NCI-H2029 treated with DMSO at 0.1 percent for 48 hours (cell line): ENCODE measurements around the gene RWDD1.
"Not testable (repeated sequence)": the region's sequence is repeated elsewhere in the genome, so short reads cannot be mapped to it uniquely, and the experiment has no call there.

Experiments used
- DNase-seq: peaks from one replicate; lab custom pipeline; 2025; lab: John Stamatoyannopoulos, UW

The RWDD1 gene

DNA sequence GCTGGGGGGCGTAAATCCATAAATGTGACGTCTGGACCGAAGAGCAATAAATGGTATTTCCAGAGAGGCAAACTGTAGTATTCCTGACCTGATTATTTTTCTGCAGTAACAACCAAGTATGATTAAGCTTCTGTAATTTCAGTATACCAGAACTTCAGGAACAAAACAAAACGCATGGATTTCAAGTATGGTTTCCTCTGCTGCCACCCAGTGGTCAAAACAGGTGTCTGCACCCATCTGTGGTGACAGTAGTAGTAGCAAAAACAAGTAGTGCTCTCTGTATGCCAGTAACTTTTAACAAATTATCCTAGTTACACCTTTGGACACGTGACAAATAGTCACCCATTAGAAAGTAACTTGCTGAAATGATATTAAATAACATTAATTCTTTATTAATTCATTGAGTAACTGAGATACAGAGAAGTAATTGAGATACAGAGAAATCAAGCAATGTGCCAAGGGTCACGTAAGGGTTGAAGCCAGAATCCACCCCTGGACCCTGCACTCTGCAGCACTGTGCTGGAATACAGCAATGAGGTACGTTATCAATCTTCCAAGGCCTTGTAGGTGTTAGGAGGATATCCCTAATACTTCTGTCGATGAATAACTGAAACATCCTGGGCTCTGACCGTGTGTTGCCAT is 9.8 kb upstream of the RWDD1 start:
- peak; percentile 100 for DNase-seq

DNA sequence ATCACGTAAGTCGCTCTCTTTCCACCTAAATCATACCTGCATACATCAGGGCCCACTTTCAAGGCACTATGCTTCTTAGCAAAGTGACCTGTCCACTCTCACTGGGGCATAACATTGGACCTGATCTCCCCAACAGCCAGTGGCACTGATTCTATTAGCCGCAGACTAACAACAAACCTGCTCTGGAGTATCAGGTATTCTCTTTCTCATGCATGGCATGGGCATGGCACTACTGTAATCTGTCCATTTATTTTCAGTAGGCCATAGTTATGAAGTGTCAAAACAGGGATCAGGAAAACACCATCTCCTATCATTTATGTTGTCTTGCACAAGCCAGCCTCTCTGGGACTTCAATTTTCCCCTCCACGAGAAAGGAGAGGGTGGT is 9.3 kb upstream of the RWDD1 start:
- no peak for DNase-seq

DNA sequence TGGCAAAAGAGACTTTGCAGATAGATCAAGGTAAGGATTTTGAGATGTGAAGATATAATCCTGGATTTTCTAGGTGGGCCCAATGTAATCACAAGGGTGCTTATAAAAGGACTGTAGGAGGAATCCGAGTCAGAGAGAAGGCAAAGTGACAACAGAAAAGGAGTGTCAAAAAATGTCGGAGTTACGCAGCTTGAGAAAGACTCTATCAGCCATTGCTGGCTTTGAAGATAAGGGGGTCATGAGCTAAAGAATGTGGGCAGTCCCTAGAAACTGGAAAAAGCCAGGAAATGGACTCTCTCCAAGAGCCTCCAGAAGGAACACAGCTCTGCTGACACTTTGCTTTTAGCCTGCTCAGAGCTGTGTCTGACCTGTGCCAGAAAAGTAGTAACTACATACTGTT is 8.7 kb upstream of the RWDD1 start:
- DNase-seq: no peak

DNA sequence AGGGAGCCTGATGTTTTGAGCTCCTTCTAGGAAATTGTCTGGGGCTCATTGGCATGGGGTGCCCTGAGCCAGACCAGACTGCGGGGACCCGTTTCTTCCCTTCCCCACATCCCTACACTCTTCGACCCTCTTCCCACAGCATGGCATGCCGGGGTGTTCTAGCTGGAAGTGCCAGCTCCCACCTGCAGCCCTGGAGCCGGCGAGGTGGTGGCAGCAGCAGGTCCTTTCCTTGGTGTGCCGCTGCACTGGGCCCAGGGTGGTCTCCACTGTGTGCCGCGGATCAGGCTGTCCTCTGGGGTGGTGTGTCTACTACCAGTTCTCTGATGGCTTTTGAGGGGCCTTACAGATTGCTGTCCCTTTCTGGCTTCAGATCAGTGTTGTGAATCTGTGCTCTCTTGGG is 7.5 kb upstream of the RWDD1 start:
- DNase-seq: no peak

DNA sequence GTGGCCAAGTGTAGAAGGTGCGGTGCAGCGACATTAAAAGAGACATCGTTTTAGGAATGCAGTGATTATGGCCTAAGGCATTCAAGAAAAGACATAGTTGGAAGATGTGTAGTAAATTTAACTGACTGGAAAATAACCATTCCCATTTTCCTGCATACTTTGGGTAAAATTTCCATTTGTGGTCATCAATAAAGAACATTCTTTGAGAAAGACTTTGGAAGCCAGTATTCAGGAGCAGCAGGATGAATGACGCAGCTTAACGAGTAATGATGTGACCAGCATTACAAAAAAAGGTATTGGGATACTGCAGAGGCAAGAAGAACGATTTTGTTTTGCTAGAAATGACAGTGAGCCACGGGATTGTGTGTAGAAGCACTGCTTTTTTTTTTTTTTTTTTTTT is 7.0 kb upstream of the RWDD1 start:
- no peak for DNase-seq

DNA sequence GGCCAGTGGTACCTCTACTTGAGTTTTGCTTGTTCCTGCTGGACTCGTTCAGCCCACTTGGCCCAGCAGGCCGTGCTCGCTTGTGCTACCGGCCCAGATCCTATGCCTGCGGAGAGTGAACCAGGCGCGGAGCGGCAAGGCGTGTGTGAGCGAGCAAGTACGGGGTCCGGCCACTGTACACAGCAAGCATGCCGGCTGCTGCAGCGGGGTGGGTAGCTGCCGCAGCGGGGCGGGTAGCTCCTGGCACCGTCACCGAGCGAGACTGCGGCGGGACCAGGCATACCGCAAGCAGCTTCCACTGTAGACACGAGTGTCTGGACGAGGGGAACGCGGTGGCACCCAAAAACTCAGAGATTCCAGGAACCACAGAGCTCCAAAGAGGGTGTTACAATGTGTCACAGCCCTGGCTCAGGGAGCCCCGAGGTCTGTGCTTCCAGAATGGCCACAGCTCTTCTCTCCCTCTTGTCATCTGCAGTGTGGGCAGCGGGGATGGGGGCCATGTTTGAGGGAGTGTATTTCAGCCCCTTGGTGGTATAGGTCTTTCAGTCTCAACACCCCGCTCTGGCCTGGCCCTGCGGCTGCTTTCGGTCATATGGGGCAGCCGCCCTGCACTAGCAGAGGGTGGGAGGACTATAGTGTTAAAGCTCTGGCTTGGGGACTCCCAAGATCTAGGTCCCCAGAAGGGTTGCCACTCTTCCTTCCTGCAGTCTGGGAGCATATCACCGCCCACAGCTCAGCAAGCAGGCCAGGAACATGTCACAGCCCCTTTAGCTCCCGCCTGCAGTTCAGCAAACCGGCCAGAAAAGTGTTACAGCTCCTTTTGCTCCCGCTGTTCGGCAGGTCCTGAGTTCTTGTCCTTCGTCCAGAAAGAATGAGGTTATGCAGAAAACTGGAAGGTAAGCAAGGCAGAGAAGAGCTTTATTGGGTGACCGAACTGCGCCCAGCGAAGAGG is 6.1 kb upstream of the RWDD1 start:
- no peak for DNase-seq

DNA sequence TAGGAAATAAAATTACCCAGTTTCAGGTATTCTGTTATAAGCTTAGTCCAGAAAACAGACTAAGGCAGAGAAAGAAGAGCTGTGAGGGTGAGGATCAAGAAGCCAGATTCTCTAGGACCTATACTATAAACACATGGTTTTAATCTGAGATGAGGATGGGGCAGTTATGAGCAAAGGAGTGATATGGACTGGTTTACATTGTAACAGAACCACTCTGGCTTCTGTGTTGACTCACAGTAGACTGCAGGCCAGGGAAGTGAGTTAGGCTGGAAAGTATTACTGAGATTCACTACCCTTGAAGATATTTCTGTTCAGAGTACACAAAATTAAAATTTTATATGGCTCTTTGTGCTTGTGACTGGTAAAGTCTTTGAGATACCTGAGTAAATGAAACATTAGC is 3.2 kb upstream of the RWDD1 start:
- no peak for DNase-seq

DNA sequence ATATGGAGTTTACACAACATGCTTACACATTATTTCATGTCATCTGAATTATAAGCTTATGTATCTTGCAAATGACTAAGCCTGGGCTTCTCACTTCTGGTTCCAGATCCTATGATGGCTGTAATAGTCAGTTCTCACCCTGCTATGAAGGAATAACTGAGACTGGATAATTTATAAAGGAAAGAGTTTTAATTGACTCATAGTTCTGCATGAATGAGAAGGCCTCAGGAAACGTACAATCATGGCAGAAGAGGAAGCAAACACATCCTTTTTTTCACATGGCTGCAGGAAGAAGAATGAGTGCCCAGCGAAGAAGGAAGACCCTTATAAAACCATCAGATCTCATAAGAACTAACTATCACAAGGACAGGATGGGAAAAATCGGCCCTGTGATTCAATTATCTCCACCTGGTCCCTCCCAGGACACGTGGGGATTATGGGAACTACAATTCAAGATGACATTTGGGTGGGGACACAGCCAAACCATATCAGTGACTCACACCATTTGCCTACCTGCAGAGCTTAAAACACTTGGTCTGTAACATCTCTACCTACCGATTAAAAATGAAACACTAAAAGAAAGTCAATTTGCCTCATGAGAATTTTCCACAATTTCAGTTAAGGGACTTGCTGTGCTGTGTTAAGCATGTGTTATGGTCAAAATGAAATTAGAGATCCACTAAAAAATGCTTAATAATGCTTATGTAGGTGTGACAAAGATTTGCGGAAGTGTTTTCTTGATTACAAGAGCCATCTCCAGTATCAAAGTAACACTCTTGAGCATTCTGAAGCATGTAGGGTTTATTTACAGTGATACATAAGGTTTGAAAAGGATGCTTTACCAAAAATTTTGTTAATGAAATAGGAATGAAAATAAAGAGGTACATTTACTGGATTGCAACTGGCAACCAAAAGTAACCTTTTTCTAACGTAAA is 2.2 kb upstream of the RWDD1 start:
- no peak for DNase-seq

DNA sequence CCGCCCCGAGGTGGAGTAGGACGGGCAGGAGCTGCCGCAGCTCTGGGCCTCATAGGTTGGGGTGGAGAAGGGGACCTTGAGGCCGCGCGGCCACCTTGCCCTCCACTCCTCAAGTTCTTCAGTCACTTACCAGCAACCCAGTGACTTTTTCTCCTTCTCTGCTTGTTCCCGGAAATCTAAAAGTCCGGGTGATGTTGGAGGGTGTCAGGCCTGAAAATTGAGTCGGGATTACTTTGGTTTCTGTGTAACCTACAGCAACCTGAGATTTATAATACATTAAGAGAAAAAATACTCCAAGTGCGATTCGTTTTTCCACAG is 338 bp downstream of the RWDD1 start:
- no peak for DNase-seq

DNA sequence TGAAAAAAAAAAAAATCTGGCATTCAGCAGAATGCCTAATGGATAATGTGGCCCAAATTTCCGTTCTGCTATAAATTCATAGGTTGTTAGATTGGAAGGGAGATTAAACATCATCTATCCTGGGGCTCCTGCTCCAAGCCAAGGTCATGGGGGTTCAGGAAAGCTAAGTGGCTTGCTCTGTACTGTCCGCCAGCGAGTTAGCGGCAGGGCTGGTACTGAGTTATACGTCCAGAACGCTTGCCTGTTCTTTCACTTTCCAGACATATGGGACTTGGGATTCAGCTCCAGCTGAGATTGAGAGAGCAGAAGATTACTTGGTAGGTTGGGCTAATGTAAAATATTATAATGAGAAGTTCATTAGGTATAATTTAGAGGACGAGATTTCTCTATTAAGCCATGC is 858 bp downstream of the RWDD1 start:
- DNase-seq: peak; percentile 98

DNA sequence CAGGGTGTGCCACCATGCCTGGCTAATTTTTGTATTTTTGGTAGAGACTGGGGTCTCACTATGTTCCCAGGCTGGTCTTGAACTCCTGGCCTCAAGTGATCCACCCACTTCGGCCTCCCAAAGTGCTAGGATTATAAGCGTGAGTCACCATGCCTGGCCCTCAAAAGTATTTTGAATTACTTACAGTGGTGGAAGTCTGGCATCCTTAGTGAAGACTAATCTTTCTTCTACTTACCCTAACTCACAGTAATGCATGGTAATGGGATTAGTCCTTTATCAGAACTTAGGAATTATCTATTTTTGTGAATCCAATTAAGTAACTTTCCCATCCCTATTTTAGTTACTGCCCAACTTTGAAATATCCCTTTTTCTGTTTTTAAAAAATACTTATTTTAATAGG is 3.9 kb downstream of the RWDD1 start:
- no peak for DNase-seq

DNA sequence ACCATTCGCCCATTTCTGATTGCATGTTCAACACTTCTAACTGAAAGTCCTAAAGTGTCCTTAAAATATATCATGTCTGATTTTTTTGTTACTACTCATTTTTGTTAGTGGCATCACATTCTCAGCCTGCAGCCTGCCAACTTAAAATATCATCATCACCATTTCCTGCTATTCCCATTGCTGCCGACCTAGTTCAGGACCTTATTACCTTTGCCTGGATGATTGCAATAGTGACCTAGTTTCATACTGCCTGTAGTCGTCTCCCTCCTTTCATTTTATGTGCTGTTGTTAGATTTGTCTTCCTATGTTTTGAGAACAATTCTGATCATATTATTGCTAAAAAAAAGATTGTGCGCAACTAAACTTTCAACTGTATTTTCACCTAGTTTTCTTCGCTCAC is 6.2 kb downstream of the RWDD1 start:
- no peak for DNase-seq

DNA sequence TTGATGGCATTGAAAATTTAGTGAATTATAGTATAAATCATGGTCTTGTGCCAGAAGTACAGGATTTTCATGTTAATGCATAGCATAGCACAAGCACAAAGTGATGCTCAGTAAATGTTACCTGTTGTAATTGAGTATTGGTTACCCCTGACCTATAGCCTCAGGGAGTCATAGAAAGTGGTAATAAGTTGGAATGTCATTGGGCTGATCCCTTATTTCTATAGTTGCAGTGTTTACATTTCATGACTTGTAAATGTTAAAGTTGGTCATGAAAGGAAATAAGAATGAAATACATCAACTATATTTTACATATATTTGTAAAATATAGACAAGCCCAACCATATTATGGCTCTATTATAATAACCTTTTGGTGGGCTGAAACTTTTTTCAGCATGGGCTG is 7.0 kb downstream of the RWDD1 start:
- no peak for DNase-seq

DNA sequence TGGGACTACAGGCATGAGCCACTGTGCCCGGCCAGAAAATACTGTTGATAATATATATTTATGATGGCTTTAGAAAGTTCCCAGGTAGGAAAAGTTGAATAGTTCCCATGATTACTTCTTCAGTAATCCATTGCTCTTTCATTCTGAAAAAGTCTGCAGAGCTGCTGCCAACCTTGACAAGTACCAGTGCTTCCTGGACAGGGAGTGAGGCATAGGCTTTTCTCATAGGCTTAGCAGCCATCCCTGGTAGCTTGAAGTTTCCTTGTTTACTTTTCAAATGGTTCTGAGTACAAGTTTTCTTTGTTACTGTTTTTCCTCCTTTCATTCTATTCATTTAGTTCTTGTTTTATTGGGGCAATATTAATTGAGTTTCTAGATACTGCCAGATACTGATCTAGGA is 7.8 kb downstream of the RWDD1 start:
- DNase-seq: no peak

DNA sequence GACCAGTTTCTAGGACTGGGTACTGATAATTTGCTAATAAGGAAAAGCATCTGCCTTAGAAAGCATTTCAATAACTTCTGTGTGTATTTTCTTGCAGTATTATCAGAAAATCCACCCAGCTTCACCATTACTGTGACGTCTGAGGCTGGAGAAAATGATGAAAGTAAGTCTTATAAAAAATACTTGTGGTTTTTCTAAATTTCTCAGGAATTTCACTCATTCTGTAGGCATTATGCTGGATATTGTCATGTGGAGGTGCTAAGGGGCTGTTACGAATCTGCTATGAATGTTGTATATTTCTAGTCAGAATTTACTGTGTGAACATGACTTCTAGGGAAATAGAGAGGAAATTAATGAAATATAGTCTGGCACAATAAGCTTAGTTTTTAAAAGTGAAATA is 8.9 kb downstream of the RWDD1 start:
- DNase-seq: no peak

DNA sequence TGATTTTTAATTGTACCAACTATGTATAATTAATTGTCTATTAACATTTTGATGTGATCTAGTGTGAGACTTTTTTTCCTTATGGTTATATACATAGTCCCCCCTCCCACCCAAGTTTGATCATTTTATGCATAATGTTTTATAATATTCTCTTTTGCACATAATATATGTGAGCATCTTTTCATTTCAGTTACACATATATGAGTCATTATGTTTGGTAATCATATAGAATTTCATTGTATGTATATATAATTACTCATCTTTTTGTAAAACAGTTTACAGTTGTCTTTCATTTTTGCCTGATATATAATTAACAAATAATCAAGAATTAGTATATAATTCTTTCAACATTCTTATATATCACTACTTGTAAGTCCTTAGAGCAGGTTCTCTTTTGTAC is 15.0 kb downstream of the RWDD1 start:
- no peak for DNase-seq

DNA sequence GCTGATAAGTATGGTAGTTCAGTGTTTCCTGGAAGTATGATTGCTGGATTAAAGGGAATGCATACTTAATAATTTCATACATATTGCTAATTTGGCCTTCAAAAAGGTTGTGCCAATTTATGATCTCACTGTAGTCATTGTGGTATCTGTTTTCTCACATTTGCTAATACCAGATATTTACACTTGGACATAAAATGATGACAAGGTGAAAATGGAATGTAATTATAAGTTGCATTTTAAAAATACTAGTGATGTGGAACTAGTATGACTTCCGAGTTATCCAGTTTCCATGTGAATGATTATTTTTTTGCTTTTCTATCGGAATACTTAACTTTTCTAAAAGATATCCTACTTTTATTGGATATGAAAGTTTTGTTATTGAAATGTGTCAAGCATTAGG is 15.4 kb downstream of the RWDD1 start:
- no peak for DNase-seq

DNA sequence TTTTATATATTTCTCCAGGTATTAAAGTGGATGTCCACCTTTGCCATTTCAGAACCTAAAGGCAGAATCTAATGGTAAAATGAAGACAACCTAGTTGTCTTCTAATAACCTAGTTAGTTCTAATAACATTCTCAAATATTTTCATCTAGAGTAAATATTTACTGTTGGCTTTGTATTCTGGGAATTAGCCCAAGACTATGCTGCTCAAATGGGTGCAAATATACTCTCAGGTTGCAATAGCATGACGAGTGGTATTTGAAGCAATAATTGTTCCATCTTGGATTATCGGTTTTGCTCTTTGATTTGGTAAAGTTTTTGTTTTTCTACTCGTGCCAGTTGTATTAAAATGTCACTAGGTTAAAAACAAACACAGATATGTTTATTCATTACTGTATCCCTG is 23.9 kb downstream of the RWDD1 start:
- DNase-seq: peak; percentile 91

DNA sequence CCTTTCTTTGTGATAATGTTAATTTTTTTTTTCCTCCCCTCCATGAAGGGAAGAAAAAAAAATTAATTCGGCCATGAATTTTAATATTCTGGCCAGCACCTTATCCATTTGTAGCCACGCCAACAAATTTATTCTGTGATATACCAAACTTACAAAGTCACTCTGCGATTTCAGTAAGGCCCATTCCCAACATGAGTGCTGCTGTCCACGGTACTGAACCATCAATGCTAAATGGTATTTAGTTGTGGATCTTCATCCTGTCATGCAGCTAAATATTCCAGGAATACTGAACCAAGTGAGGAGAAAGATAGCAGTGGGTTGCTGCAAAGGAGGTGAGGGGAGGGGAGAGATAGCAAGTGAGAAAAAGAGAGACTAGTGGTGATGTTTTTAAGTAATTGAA is 25.5 kb downstream of the RWDD1 start:
- no peak for DNase-seq

DNA sequence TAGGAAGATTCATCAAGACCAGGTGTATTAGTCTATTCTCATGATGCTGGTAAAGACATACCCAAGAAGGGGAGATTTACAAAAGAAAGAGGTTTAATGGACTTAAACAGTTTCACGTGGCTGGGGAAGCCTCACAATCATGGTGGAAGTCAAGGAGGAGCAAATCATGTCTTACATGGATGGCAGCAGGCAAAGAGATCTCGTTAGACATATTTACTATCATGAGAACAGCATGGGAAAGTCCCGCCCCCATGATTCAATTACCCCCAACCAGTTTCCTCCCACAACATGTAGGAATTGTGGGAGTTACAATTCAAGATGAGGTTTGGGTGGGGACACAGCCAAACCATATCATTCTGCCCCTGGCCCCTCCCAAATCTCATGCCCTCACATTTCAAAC is 32.6 kb downstream of the RWDD1 start:
- DNase-seq: not testable (repeated sequence)

DNA sequence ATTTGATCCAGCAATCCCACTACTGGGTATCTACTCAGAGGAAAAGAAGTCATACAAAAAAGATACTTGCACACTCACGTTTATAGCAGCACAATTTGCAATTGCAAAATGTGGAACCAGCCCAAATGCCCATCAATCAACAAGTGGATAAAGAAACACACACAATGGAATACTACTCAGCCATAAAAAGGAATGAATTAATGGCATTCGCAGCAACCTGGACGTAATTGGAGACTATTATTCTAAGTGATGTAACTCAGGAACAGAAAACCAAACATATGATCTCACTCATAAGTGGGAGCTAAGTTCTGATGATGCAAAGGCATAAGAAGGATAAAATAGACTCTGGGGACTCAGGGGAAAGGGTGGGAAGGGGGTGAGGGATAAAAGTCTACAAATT is 33.6 kb downstream of the RWDD1 start:
- not testable (repeated sequence) for DNase-seq

DNA sequence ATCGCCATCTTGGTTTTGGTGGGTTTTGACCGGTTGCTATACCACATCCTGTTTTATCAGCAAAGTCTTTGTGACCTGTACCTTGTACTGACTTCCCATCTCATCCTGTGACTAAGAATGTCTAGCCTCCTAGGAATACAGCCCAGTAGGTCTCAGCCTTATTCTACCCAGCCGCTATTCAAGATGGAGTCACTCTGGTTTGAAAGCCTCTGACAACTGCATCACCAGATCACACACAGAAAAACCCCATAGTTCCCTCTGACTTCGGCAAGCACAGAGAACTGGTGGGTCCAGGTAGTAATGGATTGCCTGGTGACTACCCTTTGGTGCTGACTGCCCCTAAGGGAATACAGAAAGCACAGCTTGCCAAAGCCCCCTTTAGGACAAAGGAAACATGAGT is 34.6 kb downstream of the RWDD1 start:
- no peak for DNase-seq

DNA sequence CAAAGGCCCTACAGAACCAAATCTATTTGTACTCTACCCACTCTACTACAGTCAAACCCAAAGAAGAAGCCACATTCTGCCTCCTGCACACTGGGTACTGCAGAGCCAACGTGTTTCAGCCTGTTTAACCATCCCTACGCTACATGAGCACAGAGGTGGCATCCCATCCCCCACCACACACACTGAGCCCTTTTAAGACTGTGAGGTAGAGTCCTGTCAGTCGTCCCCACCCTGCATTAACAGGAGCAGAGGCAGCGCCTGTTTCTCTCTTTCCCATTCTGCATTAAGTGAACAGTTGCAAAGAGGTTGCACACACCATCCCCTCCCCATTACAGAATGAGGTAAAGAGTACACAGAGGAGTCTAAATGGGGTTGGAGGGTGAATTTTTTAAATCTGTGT is 39.8 kb downstream of the RWDD1 start:
- DNase-seq: no peak
